Adrenal gland (tissue), 5 donors: ENCODE data around the gene GALNT6.

Experiments
- POLR2A ChIP-seq, 2 donors: fragments of 450-650 bp; IDR thresholded peaks; one replicate each; pipeline ENCODE4 v1.6.1; 2017; ENCODE audit warnings: antibody characterized with exemption in 2 of 2, mild to moderate bottlenecking in 2 of 2, moderate library complexity in 1 of 2
- TF ChIP-seq, protein P1 (sequence below), 6 experiments: fragments of 450-650 bp in 4 of 6; fragments of 200-600 bp in 2 of 6; sonication (generic) in 1 of 6; IDR thresholded peaks; 1 replicate in 5 of 6; 2 replicates in 1 of 6; pipeline versions ENCODE4 v1.5.1 to v1.8.0; 2016 to 2021; ENCODE audit warnings: antibody characterized with exemption in 6 of 6, mild to moderate bottlenecking in 2 of 6, moderate library complexity in 1 of 6
- donor health status: DM: no; HTN: no; CAD: no.

DNA sequence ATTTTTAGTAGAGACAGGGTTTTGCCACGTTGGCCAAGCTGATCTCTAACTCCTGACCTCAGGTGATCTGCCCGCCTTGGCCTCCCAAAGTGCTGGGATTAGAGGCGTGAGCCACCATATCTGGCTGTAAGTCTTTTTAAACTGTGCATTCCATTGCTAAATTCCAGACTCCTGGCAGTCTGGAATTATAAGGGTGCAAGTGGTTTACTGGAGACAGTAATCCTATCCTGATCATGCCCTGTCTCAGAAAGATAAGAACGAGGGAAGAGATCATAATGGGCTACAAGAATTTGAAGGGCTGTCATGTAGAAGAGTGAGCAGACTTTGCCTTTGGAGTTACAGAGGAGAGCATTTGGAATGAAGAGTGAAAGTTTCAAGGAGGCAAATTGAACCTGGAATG, 26.6 kb upstream of the GALNT6 start:
- TF ChIP-seq, protein P1, sequence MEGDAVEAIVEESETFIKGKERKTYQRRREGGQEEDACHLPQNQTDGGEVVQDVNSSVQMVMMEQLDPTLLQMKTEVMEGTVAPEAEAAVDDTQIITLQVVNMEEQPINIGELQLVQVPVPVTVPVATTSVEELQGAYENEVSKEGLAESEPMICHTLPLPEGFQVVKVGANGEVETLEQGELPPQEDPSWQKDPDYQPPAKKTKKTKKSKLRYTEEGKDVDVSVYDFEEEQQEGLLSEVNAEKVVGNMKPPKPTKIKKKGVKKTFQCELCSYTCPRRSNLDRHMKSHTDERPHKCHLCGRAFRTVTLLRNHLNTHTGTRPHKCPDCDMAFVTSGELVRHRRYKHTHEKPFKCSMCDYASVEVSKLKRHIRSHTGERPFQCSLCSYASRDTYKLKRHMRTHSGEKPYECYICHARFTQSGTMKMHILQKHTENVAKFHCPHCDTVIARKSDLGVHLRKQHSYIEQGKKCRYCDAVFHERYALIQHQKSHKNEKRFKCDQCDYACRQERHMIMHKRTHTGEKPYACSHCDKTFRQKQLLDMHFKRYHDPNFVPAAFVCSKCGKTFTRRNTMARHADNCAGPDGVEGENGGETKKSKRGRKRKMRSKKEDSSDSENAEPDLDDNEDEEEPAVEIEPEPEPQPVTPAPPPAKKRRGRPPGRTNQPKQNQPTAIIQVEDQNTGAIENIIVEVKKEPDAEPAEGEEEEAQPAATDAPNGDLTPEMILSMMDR (IDR thresholded peaks at IDR 0.05): no peak
- no peak for TF ChIP-seq POLR2A (IDR thresholded peaks at IDR 0.05)
